GM21737 (cell line): ENCODE results near the gene ZBTB17.
"Not testable (repeated sequence)": the region's sequence is repeated elsewhere in the genome, so short reads cannot be mapped to it uniquely, and the experiment has no call there.

Experiments
- ATAC-seq: cut with Tn5 transposase; IDR thresholded peaks from one replicate; pipeline ENCODE4 v1.9.1; 2021; ENCODE audit warnings: mild to moderate bottlenecking, moderate library complexity; ENCODE audit not compliant: unreplicated experiment

ZBTB17 gene

GRCh38 chr1:16011936-16012589 lies 36.2 kb upstream of the ZBTB17 start:
- no peak for ATAC-seq

GRCh38 chr1:16010837-16011236 lies 34.9 kb upstream of the ZBTB17 start:
- ATAC-seq: no peak

- no peak for ATAC-seq
These were observed 33.8 kb upstream of the ZBTB17 start for GRCh38 chr1:16009678-16010077.

- ATAC-seq: no peak
These were observed 33.1 kb upstream of the ZBTB17 start for GRCh38 chr1:16009030-16009460.

GRCh38 chr1:16007671-16008341 lies 31.9 kb upstream of the ZBTB17 start:
- no peak for ATAC-seq

- no peak for ATAC-seq
These were observed 30.9 kb upstream of the ZBTB17 start for GRCh38 chr1:16006552-16007485.

GRCh38 chr1:16006010-16006409 lies 30.1 kb upstream of the ZBTB17 start:
- ATAC-seq: no peak

GRCh38 chr1:16005597-16005996 lies 29.7 kb upstream of the ZBTB17 start:
- ATAC-seq: no peak

- not testable (repeated sequence) for ATAC-seq
These were observed 25.4 kb upstream of the ZBTB17 start for GRCh38 chr1:16001274-16001673.

GRCh38 chr1:15998929-15999328 lies 23.0 kb upstream of the ZBTB17 start:
- no peak for ATAC-seq

- ATAC-seq: no peak
These were observed 21.9 kb upstream of the ZBTB17 start for GRCh38 chr1:15997637-15998280.

- ATAC-seq: no peak
These were observed 21.2 kb upstream of the ZBTB17 start for GRCh38 chr1:15997076-15997585.

- no peak for ATAC-seq
These were observed 18.9 kb upstream of the ZBTB17 start for GRCh38 chr1:15994590-15995351.

- no peak for ATAC-seq
These were observed 18.2 kb upstream of the ZBTB17 start for GRCh38 chr1:15994081-15994480.

- no peak for ATAC-seq
These were observed 17.8 kb upstream of the ZBTB17 start for GRCh38 chr1:15993666-15994065.

GRCh38 chr1:15992582-15993500 lies 16.9 kb upstream of the ZBTB17 start:
- no peak for ATAC-seq

- ATAC-seq: no peak
These were observed 16.3 kb upstream of the ZBTB17 start for GRCh38 chr1:15992187-15992553.

- no peak for ATAC-seq
These were observed 15.7 kb upstream of the ZBTB17 start for GRCh38 chr1:15991427-15992186.
